Measurements from ENCODE around the gene MYBPHL. TPM values are rescaled to one million over a fixed set of nuclear protein-coding genes. Genes with fewer than 3 reads are reported as not detected.

MYBPHL gene
- total and polyA plus RNA-seq, 2 experiments from 2014 or later, result not detected

GRCh38 chr1:109272831-109273547 lies 33.8 kb downstream of the MYBPHL start:
- no peaks in the 10 kb centered on the region for H3K79me2 ChIP-seq (replicated peaks; ENCODE audit: insufficient read depth)
- H3K27me3 ChIP-seq (ENCODE audit: insufficient read depth), result no peaks in the 10 kb centered on the region
- no peak overlapping the region for H2AFZ ChIP-seq
- no peaks in the 10 kb centered on the region for H4K20me1 ChIP-seq (replicated peaks; ENCODE audit: insufficient read depth)
- no peak for TF ChIP-seq NANOG (IDR thresholded peaks at IDR 0.05; ENCODE audit: borderline replicate concordance)
- TF ChIP-seq, protein P1, sequence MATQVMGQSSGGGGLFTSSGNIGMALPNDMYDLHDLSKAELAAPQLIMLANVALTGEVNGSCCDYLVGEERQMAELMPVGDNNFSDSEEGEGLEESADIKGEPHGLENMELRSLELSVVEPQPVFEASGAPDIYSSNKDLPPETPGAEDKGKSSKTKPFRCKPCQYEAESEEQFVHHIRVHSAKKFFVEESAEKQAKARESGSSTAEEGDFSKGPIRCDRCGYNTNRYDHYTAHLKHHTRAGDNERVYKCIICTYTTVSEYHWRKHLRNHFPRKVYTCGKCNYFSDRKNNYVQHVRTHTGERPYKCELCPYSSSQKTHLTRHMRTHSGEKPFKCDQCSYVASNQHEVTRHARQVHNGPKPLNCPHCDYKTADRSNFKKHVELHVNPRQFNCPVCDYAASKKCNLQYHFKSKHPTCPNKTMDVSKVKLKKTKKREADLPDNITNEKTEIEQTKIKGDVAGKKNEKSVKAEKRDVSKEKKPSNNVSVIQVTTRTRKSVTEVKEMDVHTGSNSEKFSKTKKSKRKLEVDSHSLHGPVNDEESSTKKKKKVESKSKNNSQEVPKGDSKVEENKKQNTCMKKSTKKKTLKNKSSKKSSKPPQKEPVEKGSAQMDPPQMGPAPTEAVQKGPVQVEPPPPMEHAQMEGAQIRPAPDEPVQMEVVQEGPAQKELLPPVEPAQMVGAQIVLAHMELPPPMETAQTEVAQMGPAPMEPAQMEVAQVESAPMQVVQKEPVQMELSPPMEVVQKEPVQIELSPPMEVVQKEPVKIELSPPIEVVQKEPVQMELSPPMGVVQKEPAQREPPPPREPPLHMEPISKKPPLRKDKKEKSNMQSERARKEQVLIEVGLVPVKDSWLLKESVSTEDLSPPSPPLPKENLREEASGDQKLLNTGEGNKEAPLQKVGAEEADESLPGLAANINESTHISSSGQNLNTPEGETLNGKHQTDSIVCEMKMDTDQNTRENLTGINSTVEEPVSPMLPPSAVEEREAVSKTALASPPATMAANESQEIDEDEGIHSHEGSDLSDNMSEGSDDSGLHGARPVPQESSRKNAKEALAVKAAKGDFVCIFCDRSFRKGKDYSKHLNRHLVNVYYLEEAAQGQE (IDR thresholded peaks at IDR 0.05; ENCODE audit: unreplicated experiment), result no peak
- TF ChIP-seq, protein P2, sequence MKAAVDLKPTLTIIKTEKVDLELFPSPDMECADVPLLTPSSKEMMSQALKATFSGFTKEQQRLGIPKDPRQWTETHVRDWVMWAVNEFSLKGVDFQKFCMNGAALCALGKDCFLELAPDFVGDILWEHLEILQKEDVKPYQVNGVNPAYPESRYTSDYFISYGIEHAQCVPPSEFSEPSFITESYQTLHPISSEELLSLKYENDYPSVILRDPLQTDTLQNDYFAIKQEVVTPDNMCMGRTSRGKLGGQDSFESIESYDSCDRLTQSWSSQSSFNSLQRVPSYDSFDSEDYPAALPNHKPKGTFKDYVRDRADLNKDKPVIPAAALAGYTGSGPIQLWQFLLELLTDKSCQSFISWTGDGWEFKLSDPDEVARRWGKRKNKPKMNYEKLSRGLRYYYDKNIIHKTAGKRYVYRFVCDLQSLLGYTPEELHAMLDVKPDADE (IDR thresholded peaks at IDR 0.05), result no peak
- TF ChIP-seq ZNF331 (CRISPR knock-in tag; IDR thresholded peaks at IDR 0.05; ENCODE audit: low read depth), result no peak
- no peak for TF ChIP-seq ZNF114 (CRISPR knock-in tag; IDR thresholded peaks at IDR 0.05)
- no peak for TF ChIP-seq CREB1 (CRISPR knock-in tag; IDR thresholded peaks at IDR 0.05; ENCODE audit: low read depth)
- TF ChIP-seq STAT1 (IDR thresholded peaks at IDR 0.05; ENCODE audit: unreplicated experiment), result no peak
- TF ChIP-seq, protein P3, sequence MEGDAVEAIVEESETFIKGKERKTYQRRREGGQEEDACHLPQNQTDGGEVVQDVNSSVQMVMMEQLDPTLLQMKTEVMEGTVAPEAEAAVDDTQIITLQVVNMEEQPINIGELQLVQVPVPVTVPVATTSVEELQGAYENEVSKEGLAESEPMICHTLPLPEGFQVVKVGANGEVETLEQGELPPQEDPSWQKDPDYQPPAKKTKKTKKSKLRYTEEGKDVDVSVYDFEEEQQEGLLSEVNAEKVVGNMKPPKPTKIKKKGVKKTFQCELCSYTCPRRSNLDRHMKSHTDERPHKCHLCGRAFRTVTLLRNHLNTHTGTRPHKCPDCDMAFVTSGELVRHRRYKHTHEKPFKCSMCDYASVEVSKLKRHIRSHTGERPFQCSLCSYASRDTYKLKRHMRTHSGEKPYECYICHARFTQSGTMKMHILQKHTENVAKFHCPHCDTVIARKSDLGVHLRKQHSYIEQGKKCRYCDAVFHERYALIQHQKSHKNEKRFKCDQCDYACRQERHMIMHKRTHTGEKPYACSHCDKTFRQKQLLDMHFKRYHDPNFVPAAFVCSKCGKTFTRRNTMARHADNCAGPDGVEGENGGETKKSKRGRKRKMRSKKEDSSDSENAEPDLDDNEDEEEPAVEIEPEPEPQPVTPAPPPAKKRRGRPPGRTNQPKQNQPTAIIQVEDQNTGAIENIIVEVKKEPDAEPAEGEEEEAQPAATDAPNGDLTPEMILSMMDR (conservative IDR thresholded peaks at IDR 0.05; ENCODE audit: low read depth in 2 of 2), result no peak
- TF ChIP-seq POLR2AphosphoS5 (IDR thresholded peaks at IDR 0.05; ENCODE audit: low read depth), result no peak
- TF ChIP-seq EZH2phosphoT487 (IDR thresholded peaks at IDR 0.05; ENCODE audit: unreplicated experiment), result no peak
- TF ChIP-seq EZH2 (IDR thresholded peaks at IDR 0.05; ENCODE audit: low read depth, unreplicated experiment), result no peak
- TF ChIP-seq, protein P4, sequence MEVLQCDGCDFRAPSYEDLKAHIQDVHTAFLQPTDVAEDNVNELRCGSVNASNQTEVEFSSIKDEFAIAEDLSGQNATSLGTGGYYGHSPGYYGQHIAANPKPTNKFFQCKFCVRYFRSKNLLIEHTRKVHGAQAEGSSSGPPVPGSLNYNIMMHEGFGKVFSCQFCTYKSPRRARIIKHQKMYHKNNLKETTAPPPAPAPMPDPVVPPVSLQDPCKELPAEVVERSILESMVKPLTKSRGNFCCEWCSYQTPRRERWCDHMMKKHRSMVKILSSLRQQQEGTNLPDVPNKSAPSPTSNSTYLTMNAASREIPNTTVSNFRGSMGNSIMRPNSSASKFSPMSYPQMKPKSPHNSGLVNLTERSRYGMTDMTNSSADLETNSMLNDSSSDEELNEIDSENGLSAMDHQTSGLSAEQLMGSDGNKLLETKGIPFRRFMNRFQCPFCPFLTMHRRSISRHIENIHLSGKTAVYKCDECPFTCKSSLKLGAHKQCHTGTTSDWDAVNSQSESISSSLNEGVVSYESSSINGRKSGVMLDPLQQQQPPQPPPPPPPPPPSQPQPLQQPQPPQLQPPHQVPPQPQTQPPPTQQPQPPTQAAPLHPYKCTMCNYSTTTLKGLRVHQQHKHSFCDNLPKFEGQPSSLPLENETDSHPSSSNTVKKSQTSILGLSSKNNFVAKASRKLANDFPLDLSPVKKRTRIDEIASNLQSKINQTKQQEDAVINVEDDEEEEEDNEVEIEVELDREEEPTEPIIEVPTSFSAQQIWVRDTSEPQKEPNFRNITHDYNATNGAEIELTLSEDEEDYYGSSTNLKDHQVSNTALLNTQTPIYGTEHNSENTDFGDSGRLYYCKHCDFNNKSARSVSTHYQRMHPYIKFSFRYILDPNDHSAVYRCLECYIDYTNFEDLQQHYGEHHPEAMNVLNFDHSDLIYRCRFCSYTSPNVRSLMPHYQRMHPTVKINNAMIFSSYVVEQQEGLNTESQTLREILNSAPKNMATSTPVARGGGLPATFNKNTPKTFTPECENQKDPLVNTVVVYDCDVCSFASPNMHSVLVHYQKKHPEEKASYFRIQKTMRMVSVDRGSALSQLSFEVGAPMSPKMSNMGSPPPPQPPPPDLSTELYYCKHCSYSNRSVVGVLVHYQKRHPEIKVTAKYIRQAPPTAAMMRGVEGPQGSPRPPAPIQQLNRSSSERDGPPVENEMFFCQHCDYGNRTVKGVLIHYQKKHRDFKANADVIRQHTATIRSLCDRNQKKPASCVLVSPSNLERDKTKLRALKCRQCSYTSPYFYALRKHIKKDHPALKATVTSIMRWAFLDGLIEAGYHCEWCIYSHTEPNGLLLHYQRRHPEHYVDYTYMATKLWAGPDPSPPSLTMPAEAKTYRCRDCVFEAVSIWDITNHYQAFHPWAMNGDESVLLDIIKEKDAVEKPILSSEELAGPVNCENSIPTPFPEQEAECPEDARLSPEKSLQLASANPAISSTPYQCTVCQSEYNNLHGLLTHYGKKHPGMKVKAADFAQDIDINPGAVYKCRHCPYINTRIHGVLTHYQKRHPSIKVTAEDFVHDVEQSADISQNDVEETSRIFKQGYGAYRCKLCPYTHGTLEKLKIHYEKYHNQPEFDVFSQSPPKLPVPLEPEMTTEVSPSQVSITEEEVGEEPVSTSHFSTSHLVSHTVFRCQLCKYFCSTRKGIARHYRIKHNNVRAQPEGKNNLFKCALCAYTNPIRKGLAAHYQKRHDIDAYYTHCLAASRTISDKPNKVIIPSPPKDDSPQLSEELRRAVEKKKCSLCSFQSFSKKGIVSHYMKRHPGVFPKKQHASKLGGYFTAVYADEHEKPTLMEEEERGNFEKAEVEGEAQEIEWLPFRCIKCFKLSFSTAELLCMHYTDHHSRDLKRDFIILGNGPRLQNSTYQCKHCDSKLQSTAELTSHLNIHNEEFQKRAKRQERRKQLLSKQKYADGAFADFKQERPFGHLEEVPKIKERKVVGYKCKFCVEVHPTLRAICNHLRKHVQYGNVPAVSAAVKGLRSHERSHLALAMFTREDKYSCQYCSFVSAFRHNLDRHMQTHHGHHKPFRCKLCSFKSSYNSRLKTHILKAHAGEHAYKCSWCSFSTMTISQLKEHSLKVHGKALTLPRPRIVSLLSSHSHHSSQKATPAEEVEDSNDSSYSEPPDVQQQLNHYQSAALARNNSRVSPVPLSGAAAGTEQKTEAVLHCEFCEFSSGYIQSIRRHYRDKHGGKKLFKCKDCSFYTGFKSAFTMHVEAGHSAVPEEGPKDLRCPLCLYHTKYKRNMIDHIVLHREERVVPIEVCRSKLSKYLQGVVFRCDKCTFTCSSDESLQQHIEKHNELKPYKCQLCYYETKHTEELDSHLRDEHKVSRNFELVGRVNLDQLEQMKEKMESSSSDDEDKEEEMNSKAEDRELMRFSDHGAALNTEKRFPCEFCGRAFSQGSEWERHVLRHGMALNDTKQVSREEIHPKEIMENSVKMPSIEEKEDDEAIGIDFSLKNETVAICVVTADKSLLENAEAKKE (CRISPR knock-in tag; IDR thresholded peaks at IDR 0.05), result no peak
- TF ChIP-seq JUNB (IDR thresholded peaks at IDR 0.05; ENCODE audit: unreplicated experiment), result no peak
- peaks cover 9% of the 10 kb centered on the region; the same call in 1 of the 2 replicates for H3F3A ChIP-seq (replicated peaks; ENCODE audit: low read depth)
- Mint-ChIP-seq H3K9me3 (no peaks in the 10 kb centered on the region; the same call in 2 of the 3 replicates), H3K27ac (no peak overlapping the region), H3K27me3 (ENCODE audit: insufficient read depth, low read depth, poor library complexity) (peaks cover 14% of the 10 kb centered on the region), H3K36me3 (ENCODE audit: low read depth) (peaks cover 22% of the 10 kb centered on the region), H3K4me3 (no peak overlapping the region), H3K4me1 (peaks cover 26% of the 10 kb centered on the region)
- ATAC-seq (no peak), DNase-seq (ENCODE audit: low spot score) (no peak)
- peaks cover 16% of the 10 kb centered on the region for H3K4me1 ChIP-seq (ENCODE audit: insufficient read depth)
- H3K36me3 ChIP-seq (ENCODE audit: insufficient read depth), result no peaks in the 10 kb centered on the region
- no peak overlapping the region for H3K27ac ChIP-seq (ENCODE audit: low read depth)
- no peak overlapping the region for H3K4me3 ChIP-seq
- no peak overlapping the region for H3K4me2 ChIP-seq
- no peaks in the 10 kb centered on the region for H3K9me2 ChIP-seq (ENCODE audit: insufficient read depth)

All from GM23338 (cell line).